ENCODE results near the gene TMEM17. TPM values are rescaled to one million over a fixed set of nuclear protein-coding genes. Genes with fewer than 3 reads are reported as not detected.

TMEM17 gene
- total and polyA plus RNA-seq, 9 of the 15 experiments (the other 6 are each of a cell fraction or from before 2014, with no cell fraction given): 0.58 to 2.2 (median 1.2) TPM

DNA sequence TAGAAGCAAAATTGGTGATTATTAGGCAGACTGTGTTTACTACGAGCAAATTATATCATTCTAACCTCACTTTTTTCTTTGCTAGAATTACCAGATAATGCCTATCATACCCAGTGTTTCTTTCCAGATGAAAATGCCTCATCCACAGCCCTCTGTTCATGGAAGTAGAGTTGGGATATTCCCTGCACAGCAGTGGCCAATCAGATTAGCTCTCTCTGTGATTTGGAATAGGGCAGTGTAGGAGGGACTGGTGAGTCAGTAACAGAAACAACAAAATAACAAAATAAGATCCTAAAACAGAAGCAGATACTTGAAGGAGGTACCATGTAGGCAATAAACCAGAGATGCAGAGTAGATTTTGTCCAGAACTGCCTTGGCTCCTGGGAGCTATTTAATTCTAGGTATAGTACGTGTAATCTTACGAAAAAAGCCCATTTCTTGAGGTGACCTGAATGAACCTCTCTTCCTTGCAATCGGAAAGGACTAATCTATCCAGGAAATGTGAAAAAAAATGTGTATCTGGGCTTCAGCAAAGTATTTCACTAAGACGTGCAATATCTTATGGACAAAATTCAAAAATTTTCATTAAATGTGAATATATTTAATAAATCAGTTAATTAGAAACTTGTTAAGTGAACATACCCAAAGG lies 18.4 kb upstream of the TMEM17 start (continued):
- TF ChIP-seq, protein P1, sequence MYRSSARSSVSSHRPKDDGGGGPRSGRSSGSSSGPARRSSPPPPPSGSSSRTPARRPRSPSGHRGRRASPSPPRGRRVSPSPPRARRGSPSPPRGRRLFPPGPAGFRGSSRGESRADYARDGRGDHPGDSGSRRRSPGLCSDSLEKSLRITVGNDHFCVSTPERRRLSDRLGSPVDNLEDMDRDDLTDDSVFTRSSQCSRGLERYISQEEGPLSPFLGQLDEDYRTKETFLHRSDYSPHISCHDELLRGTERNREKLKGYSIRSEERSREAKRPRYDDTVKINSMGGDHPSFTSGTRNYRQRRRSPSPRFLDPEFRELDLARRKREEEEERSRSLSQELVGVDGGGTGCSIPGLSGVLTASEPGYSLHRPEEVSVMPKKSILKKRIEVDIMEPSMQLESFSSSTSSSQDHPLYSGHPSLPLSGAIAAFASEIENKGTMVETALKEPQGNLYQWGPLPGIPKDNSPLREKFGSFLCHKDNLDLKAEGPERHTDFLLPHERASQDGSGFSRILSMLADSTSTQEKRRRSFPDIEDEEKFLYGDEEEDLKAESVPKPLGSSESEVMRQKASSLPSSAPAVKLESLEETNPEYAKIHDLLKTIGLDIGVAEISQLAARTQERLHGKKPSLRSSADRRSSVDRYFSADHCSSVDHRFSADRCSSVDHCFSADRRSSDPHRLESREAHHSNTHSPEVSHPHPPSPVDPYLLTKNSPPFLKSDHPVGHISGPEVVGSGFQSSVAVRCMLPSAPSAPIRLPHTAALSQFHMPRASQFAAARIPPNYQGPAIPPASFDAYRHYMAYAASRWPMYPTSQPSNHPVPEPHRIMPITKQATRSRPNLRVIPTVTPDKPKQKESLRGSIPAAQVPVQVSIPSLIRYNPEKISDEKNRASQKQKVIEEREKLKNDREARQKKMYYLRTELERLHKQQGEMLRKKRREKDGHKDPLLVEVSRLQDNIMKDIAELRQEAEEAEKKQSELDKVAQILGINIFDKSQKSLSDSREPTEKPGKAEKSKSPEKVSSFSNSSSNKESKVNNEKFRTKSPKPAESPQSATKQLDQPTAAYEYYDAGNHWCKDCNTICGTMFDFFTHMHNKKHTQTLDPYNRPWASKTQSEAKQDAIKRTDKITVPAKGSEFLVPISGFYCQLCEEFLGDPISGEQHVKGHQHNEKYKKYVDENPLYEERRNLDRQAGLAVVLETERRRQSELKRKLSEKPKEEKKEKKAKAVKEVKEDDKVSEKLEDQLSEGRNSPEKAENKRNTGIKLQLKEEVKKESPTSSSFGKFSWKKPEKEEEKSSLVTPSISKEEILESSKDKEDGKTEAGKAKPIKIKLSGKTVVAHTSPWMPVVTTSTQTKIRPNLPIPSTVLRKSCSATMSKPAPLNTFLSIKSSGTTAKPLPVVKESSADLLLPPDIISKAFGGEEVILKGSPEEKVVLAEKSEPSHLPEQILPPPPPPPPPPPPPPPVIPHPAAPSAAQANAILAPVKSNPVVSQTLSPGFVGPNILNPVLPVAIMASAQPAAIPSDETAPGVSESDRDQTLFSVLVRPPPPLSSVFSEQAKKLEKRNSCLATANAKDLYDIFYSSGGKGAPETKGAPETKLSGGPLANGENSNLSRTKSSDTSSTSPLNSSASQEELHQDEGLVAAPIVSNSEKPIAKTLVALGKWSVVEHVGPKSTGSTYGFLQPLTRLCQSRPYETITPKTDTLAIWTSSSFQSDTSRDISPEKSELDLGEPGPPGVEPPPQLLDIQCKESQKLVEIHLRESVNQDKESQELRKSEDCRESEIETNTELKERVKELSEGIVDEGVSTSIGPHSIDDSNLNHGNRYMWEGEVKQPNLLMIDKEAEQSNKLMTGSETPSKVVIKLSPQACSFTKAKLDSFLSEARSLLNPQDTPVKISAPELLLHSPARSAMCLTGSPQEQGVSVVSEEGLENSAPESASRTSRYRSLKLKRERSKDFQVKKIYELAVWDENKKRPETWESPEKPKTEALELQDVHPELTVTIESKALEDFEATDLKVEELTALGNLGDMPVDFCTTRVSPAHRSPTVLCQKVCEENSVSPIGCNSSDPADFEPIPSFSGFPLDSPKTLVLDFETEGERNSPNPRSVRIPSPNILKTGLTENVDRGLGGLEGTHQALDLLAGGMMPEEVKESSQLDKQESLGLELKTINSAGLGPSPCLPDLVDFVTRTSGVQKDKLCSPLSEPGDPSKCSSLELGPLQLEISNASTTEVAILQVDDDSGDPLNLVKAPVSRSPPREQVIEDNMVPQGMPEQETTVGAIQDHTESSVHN (IDR thresholded peaks at IDR 0.05; ENCODE audit: borderline replicate concordance in 1 of 2, low read depth in 1 of 2): no peak
- TF ChIP-seq FOXP1 (CRISPR knock-in tag; IDR thresholded peaks at IDR 0.05) (no peak), ELF2 (CRISPR knock-in tag; IDR thresholded peaks at IDR 0.05) (no peak), SAFB (IDR thresholded peaks at IDR 0.05; ENCODE audit: borderline replicate concordance, low read depth, low read length) (no peak), ZNF143 (CRISPR knock-in tag; IDR thresholded peaks at IDR 0.05) (no peak), RBM22 (IDR thresholded peaks at IDR 0.05; ENCODE audit: low read depth, low read length, poor library complexity, severe bottlenecking) (no peak)
